SK-N-SH (cell line): Measurements from ENCODE around the gene UCHL3. TPM values are rescaled to one million over a fixed set of nuclear protein-coding genes. Genes with fewer than 3 reads are reported as not detected.

ENCODE experiments used
- CTCF ChIA-PET: fragments of 300-600, 350-600 bp; formaldehyde crosslinking; extraction: SDS; loops from one replicate; lab custom pipeline; 2021; lab: Yijun Ruan, JAX
- POLR2A ChIA-PET: fragments of 350-600 bp; sonication (Branson Sonifier 250); formaldehyde crosslinking; extraction: SDS; loops from one replicate; lab custom pipeline; 2020; ENCODE audit warnings: antibody characterized with exemption, inconsistent platforms; lab: Yijun Ruan, JAX
- DNase-seq: peaks from one replicate; pipeline ENCODE4 v3.0.0; 2012
- H2AFZ ChIP-seq: fragments of 200-600 bp; sonication (generic); 2 replicates; pipeline ENCODE4 v1.8.1; 2016; ENCODE audit warnings: antibody characterized with exemption, mild to moderate bottlenecking, low read depth
- H3F3A ChIP-seq: fragments of 200-600 bp; sonication (generic); replicated peaks from 2 replicates; pipeline ENCODE3; 2016; ENCODE audit warnings: antibody characterized with exemption, mild to moderate bottlenecking; ENCODE audit not compliant: insufficient read depth
- H3K27ac ChIP-seq, 2 experiments: fragments of 200-500 bp in 1 of 2; fragments of 200-600 bp in 1 of 2; sonication (Bioruptor generic) in 1 of 2; sonication (generic), shearing (Covaris generic) in 1 of 2; 2 replicates each; pipeline versions ENCODE4 v1.5.1 to v1.6.1; 2014 to 2016; ENCODE audit warnings: low read depth in 2 of 2, inconsistent platforms in 1 of 2, low read length in 1 of 2, mild to moderate bottlenecking in 1 of 2, mixed read lengths in 1 of 2
- H3K27me3 ChIP-seq: fragments of 200-600 bp; sonication (generic), shearing (Covaris generic); 2 replicates; pipeline ENCODE4 v1.6.1; 2016; ENCODE audit warnings: mixed run types; ENCODE audit not compliant: insufficient read depth
- H3K36me3 ChIP-seq, 2 experiments: fragments of 200-500 bp in 1 of 2; fragments of 200-600 bp in 1 of 2; sonication (Bioruptor generic) in 1 of 2; sonication (generic) in 1 of 2; replicated peaks in 1 of 2; 2 replicates each; pipeline versions ENCODE3 to v1.5.1; 2014 to 2016; ENCODE audit warnings: low read length in 1 of 2, mild to moderate bottlenecking in 1 of 2; ENCODE audit not compliant: insufficient read depth in 2 of 2, control insufficient read depth in 1 of 2
- H3K4me1 ChIP-seq, 2 experiments: fragments of 200-500 bp in 1 of 2; fragments of 200-600 bp in 1 of 2; sonication (Bioruptor generic) in 1 of 2; sonication (generic), shearing (Covaris generic) in 1 of 2; 2 replicates each; pipeline versions ENCODE4 v1.5.1 to v1.6.1; 2014 to 2016; ENCODE audit warnings: low read depth in 1 of 2, low read length in 1 of 2, mixed run types in 1 of 2; ENCODE audit not compliant: insufficient read depth in 2 of 2, control insufficient read depth in 1 of 2
- H3K4me2 ChIP-seq: fragments of 200-600 bp; sonication (generic), shearing (Covaris generic); 2 replicates; pipeline ENCODE4 v1.6.1; 2017; ENCODE audit warnings: mixed run types
- H3K4me3 ChIP-seq, 2 experiments: fragments of 200-500 bp in 1 of 2; fragments of 200-600 bp in 1 of 2; sonication (Bioruptor generic) in 1 of 2; sonication (generic), shearing (Covaris generic) in 1 of 2; 2 replicates each; pipeline versions ENCODE4 v1.5.1 to v1.8.1; 2014 to 2016; ENCODE audit warnings: low read depth in 2 of 2, inconsistent platforms in 1 of 2, low read length in 1 of 2, mild to moderate bottlenecking in 1 of 2, mixed read lengths in 1 of 2, moderate library complexity in 1 of 2
- H3K79me2 ChIP-seq: fragments of 200-600 bp; sonication (generic); 2 replicates; pipeline ENCODE4 v1.8.1; 2017; ENCODE audit warnings: mild to moderate bottlenecking; ENCODE audit not compliant: insufficient read depth
- H3K9ac ChIP-seq: fragments of 200-600 bp; sonication (generic); 2 replicates; pipeline ENCODE4 v1.6.1; 2017; ENCODE audit warnings: mixed run types
- H3K9me2 ChIP-seq: fragments of 200-600 bp; sonication (generic); 2 replicates; pipeline ENCODE4 v1.6.1; 2017; ENCODE audit warnings: mixed run types
- H3K9me3 ChIP-seq: fragments of 200-600 bp; sonication (generic); 2 replicates; pipeline ENCODE4 v1.6.1; 2017; ENCODE audit warnings: mixed run types, mild to moderate bottlenecking, moderate library complexity
- H4K20me1 ChIP-seq: fragments of 200-600 bp; sonication (generic); 2 replicates; pipeline ENCODE4 v1.6.1; 2017; ENCODE audit warnings: mild to moderate bottlenecking, mixed run types; ENCODE audit not compliant: insufficient read depth
- EP300 ChIP-seq, 2 experiments: IDR thresholded peaks; 2 replicates each; pipeline versions ENCODE4 v1.4.0 to v1.6.1; 2012; ENCODE audit warnings: borderline replicate concordance in 1 of 2, low read depth in 1 of 2, low read length in 1 of 2
- GATA2 ChIP-seq: sonication (generic); formaldehyde crosslinking; IDR thresholded peaks from 2 replicates; pipeline ENCODE4 v1.5.0; 2020; ENCODE audit warnings: mild to moderate bottlenecking, missing genetic modification reagents
- IRF3 ChIP-seq: fragments of 150-350 bp; IDR thresholded peaks from 2 replicates; pipeline ENCODE4 v1.6.1; 2016; ENCODE audit warnings: mild to moderate bottlenecking, low read depth, low read length
- NRF1 ChIP-seq: IDR thresholded peaks from 2 replicates; pipeline ENCODE4 v1.6.1; 2012; ENCODE audit warnings: low read depth, mild to moderate bottlenecking, low read length
- RAD21 ChIP-seq: IDR thresholded peaks from 2 replicates; pipeline ENCODE4 v1.6.1; 2012; ENCODE audit warnings: mild to moderate bottlenecking, low read length
- TCF12 ChIP-seq: IDR thresholded peaks from 2 replicates; pipeline ENCODE4 v1.4.0; 2012
- TEAD4 ChIP-seq: IDR thresholded peaks from 2 replicates; pipeline ENCODE4 v1.4.0; 2012; ENCODE audit warnings: mild to moderate bottlenecking, borderline replicate concordance; ENCODE audit not compliant: insufficient read depth
- WGBS: methylation state at CpG from one replicate; pipeline ENCODE4 v1.1.6; 2017; ENCODE audit warnings: low lambda C conversion rate; 5-methylcytosine and 5-hydroxymethylcytosine counted together
- polyA plus RNA-seq, 3 experiments: library from polyadenylated mRNA; depleted of rRNA; stranded (reverse); fragments of >200 nt; gene quantifications; 2 replicates each; pipeline ENCODE4 v1.2.3, GENCODE V29; 2012
- TF ChIP-seq, protein P1 (sequence below): fragments of 200-600 bp; sonication (generic); IDR thresholded peaks from 2 replicates; pipeline ENCODE4 v1.6.1; 2017; ENCODE audit warnings: antibody characterized with exemption, mild to moderate bottlenecking, moderate library complexity

The UCHL3 gene
- polyA plus RNA-seq, 1 of the 3 experiments (the other 2 are of a cell fraction): 28.8 TPM

- TF ChIP-seq TEAD4 (no peak), IRF3 (no peak), TCF12 (no peak)
These were observed 7.4 kb downstream of the UCHL3 start (continued) for GRCh38 chr13:75556961-75557360.

GRCh38 chr13:75558145-75558840 is 8.7 kb downstream of the UCHL3 start:
- Histone ChIP-seq H3K4me2 (no peak overlapping the region), H4K20me1 (no peaks in the 10 kb centered on the region), H3K9me2 (no peaks in the 10 kb centered on the region), H2AFZ (no peak overlapping the region), H3K4me3 (no peak overlapping the region), H3K9me3 (no peaks in the 10 kb centered on the region), H3K27ac (peak overlapping the region in 1 of 2 experiments; percentile 69; a peak in 3 of 4 replicates), H3K9ac (no peak overlapping the region), H3K4me1 (peaks cover 0 to 3% of the 10 kb centered on the region in 2 experiments; a peak in 2 of 4 replicates), H3K27me3 (no peaks in the 10 kb centered on the region), H3K79me2 (no peaks in the 10 kb centered on the region), H3F3A (peaks cover 13% of the 10 kb centered on the region), H3K36me3 (peaks cover 20 to 28% of the 10 kb centered on the region in 2 experiments)
- 32% methylated on average over 2 of the region's 2 CpGs for WGBS
- POLR2A ChIA-PET: no interaction called here
- CTCF ChIA-PET: interaction anchor here (1.0 kb wide), 1 partner anchor 7 kb away, joined by 3 read pairs; no protein-coding TSS in a partner anchor
- DNase-seq: peak; percentile 23
- TF ChIP-seq NRF1: no peak
- TF ChIP-seq GATA2 (CRISPR knock-in tag): peak; percentile 52

- no peaks in the 10 kb centered on the region for H4K20me1 ChIP-seq
- H3K27me3 ChIP-seq: no peaks in the 10 kb centered on the region
- peaks cover 7 to 11% of the 10 kb centered on the region in 2 experiments; a peak in 2 of 4 replicates for H3K4me1 ChIP-seq
- TF ChIP-seq EP300 (IDR thresholded peaks at IDR 0.05; ENCODE audit: borderline replicate concordance in 1 of 2, low read depth in 1 of 2, low read length in 1 of 2): no peak
- peak; percentile 63 for TF ChIP-seq RAD21
- TF ChIP-seq, protein P1, sequence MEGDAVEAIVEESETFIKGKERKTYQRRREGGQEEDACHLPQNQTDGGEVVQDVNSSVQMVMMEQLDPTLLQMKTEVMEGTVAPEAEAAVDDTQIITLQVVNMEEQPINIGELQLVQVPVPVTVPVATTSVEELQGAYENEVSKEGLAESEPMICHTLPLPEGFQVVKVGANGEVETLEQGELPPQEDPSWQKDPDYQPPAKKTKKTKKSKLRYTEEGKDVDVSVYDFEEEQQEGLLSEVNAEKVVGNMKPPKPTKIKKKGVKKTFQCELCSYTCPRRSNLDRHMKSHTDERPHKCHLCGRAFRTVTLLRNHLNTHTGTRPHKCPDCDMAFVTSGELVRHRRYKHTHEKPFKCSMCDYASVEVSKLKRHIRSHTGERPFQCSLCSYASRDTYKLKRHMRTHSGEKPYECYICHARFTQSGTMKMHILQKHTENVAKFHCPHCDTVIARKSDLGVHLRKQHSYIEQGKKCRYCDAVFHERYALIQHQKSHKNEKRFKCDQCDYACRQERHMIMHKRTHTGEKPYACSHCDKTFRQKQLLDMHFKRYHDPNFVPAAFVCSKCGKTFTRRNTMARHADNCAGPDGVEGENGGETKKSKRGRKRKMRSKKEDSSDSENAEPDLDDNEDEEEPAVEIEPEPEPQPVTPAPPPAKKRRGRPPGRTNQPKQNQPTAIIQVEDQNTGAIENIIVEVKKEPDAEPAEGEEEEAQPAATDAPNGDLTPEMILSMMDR: peak; percentile 73
- H3K4me2 ChIP-seq: no peak overlapping the region
- H3K9ac ChIP-seq: no peak overlapping the region
- POLR2A ChIA-PET: no interaction called here
- H3F3A ChIP-seq: peaks cover 3% of the 10 kb centered on the region
- no peak overlapping the region for H3K4me3 ChIP-seq
- H3K36me3 ChIP-seq: peaks cover 29 to 35% of the 10 kb centered on the region in 2 experiments
- H3K27ac ChIP-seq: no peak overlapping the region
- no peak overlapping the region for H2AFZ ChIP-seq
- H3K79me2 ChIP-seq: peaks cover 17% of the 10 kb centered on the region; the same call in 1 of the 2 replicates
- H3K9me2 ChIP-seq: no peaks in the 10 kb centered on the region
- H3K9me3 ChIP-seq: no peaks in the 10 kb centered on the region
- peak; percentile 15 for DNase-seq
- CTCF ChIA-PET: interaction anchor here (1.2 kb wide), 1 partner anchor 32 kb away, joined by 3 read pairs; no protein-coding TSS in a partner anchor
These were observed 17.1 kb downstream of the UCHL3 start for GRCh38 chr13:75566658-75567057.
